OCI-LY3 (cell line): ENCODE measurements around the gene DDX18.

ENCODE experiments used
- EZH2phosphoT487 ChIP-seq: fragments of 200-600 bp; shearing (Covaris generic); IDR thresholded peaks from 2 replicates; pipeline ENCODE4 v1.6.1; 2018; ENCODE audit warnings: antibody characterized with exemption, mixed run types, low read depth
- TF ChIP-seq, protein P1 (sequence below): fragments of 200-600, 300-600 bp; sonication (generic); IDR thresholded peaks from 2 replicates; pipeline ENCODE4 v1.5.1; 2014; ENCODE audit warnings: antibody characterized with exemption, low read length, low read depth

DNA sequence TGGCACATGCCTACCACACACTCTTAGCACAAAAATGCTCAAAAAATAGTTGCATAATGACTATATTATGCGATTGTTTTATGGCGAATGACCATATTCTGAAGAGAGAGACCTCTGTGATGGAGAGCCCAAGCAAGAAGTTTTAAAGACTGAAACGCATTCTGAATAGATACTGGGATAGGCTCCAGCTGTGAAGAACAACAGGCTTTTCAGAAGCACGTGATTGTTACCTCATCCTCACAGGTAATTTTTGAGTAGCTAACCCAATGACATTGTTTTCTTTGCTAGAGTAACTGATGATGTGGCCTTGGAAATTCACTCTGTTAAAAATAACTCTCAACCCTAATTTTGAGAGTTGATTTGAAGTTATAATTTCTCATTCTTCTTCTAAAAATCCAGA is 2.0 kb upstream of the DDX18 start:
- TF ChIP-seq, protein P1, sequence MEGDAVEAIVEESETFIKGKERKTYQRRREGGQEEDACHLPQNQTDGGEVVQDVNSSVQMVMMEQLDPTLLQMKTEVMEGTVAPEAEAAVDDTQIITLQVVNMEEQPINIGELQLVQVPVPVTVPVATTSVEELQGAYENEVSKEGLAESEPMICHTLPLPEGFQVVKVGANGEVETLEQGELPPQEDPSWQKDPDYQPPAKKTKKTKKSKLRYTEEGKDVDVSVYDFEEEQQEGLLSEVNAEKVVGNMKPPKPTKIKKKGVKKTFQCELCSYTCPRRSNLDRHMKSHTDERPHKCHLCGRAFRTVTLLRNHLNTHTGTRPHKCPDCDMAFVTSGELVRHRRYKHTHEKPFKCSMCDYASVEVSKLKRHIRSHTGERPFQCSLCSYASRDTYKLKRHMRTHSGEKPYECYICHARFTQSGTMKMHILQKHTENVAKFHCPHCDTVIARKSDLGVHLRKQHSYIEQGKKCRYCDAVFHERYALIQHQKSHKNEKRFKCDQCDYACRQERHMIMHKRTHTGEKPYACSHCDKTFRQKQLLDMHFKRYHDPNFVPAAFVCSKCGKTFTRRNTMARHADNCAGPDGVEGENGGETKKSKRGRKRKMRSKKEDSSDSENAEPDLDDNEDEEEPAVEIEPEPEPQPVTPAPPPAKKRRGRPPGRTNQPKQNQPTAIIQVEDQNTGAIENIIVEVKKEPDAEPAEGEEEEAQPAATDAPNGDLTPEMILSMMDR: no peak
- TF ChIP-seq EZH2phosphoT487: no peak
